Right forelimb (tissue), 1 donor: ENCODE data around the gene OR5A1.

ENCODE experiments used
- DNase-seq: peaks from one replicate; pipeline ENCODE4 v3.0.0-alpha.2; 2018

Gene OR5A1

DNA sequence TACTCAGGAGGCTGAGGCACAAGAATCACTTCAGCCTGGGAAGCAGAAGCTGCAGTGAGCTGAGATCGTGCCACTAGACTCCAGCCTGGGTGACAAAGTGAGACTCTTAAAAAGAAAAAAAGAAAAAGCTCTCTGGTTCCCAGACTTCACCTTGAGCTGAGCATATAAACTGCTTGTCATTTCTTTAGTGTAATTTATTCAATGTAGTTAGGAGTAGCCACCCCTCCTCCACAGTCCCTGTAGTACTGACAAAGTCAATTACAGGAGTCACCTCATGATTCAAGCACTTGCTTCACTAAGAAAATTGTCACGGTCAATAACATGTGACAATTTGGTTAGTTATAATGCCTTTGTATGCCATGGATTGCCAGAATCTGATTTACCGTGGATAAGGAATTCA lies 44.1 kb downstream of the OR5A1 start:
- DNase-seq: no peak
